Activated T-helper 1 cell treated with anti-CD3 and anti-CD28 coated beads, Interleukin-2, amount 50 U/mL, for 16 hours (primary cell): ENCODE results near the gene MYH16.
"Not testable (repeated sequence)": the region's sequence is repeated elsewhere in the genome, so short reads cannot be mapped to it uniquely, and the experiment has no call there.

Experiments
- DNase-seq, 2 donors: peaks; one replicate each; pipeline ENCODE4 v3.0.0-alpha.2; 2020; ENCODE audit warnings: low read depth in 1 of 2, low spot score in 1 of 2

The MYH16 gene

GRCh38 chr7:99301496-99301895 is 28.9 kb downstream of the MYH16 start:
- DNase-seq: no peak

- no peak for DNase-seq
Observed at GRCh38 chr7:99305473-99306260, 33.0 kb downstream of the MYH16 start.

- no peak for DNase-seq
Observed at GRCh38 chr7:99308461-99309074, 35.9 kb downstream of the MYH16 start.

- no peak for DNase-seq
Observed at GRCh38 chr7:99309111-99309510, 36.5 kb downstream of the MYH16 start.

GRCh38 chr7:99310004-99310403 is 37.4 kb downstream of the MYH16 start:
- DNase-seq: no peak

- no peak for DNase-seq
Observed at GRCh38 chr7:99311702-99312101, 39.1 kb downstream of the MYH16 start.

GRCh38 chr7:99312316-99313203 is 39.9 kb downstream of the MYH16 start:
- DNase-seq: peak; percentile 48 to 55

GRCh38 chr7:99313204-99313573 is 40.5 kb downstream of the MYH16 start:
- no peak for DNase-seq

GRCh38 chr7:99314504-99314903 is 41.9 kb downstream of the MYH16 start:
- no peak for DNase-seq

GRCh38 chr7:99320371-99320770 is 47.7 kb downstream of the MYH16 start:
- no peak for DNase-seq

GRCh38 chr7:99322659-99323058 is 50.0 kb downstream of the MYH16 start:
- not testable (repeated sequence) for DNase-seq

GRCh38 chr7:99324559-99324958 is 51.9 kb downstream of the MYH16 start:
- no peak for DNase-seq

GRCh38 chr7:99325001-99325493 is 52.4 kb downstream of the MYH16 start:
- DNase-seq: no peak

- DNase-seq: peak; percentile 82 to 92
Observed at GRCh38 chr7:99325592-99326407, 53.2 kb downstream of the MYH16 start, which contains the start of gene ARPC1A. Gene ARPC1A, plus strand, starts transcription at chr7:99325898. Its CDS starts 7,456 bp downstream, at chr7:99333354.

- DNase-seq: no peak
Observed at GRCh38 chr7:99326408-99326782, 53.8 kb downstream of the MYH16 start.

GRCh38 chr7:99330314-99330961 is 57.8 kb downstream of the MYH16 start:
- not testable (repeated sequence) for DNase-seq

GRCh38 chr7:99331002-99331401 is 58.4 kb downstream of the MYH16 start:
- DNase-seq: no peak

GRCh38 chr7:99339595-99339994 is 67.0 kb downstream of the MYH16 start:
- no peak for DNase-seq

- DNase-seq: no peak
Observed at GRCh38 chr7:99340659-99341058, 68.0 kb downstream of the MYH16 start.

GRCh38 chr7:99344061-99344647 is 71.5 kb downstream of the MYH16 start:
- no peak for DNase-seq
